K562 (cell line): Measurements from ENCODE around the gene SNX27. TPM values are rescaled to one million over a fixed set of nuclear protein-coding genes. Genes with fewer than 3 reads are reported as not detected.
A peak's percentile ranks its signal among the peaks of the same experiment; 100 is the strongest.

Experiments used
- BHLHE40 ChIP-seq: IDR thresholded peaks from 2 replicates; pipeline ENCODE4 v1.6.1; 2011; ENCODE audit warnings: low read length, improper control_type of control experiment
- CHD7 ChIP-seq: fragments of 200-600 bp; sonication (generic); IDR thresholded peaks from one replicate; pipeline ENCODE4 v1.6.1; 2012; ENCODE audit warnings: mild to moderate bottlenecking, low read depth, low read length, inconsistent platforms
- FOSL1 ChIP-seq: fragments of 200-800 bp; sonication (Bioruptor generic); conservative IDR thresholded peaks from 2 replicates; pipeline ENCODE4 v1.6.1; 2016; ENCODE audit warnings: missing genetic modification characterization, missing compliant biosample characterization
- HNRNPLL ChIP-seq: fragments of 200-400 bp; formaldehyde crosslinking; IDR thresholded peaks from 2 replicates; pipeline ENCODE4 v1.6.1; 2017; ENCODE audit warnings: low read length, low read depth, mild to moderate bottlenecking; ENCODE audit not compliant: poor library complexity, severe bottlenecking
- MAFG ChIP-seq: fragments of 450-650 bp; conservative IDR thresholded peaks from 2 replicates; pipeline ENCODE4 v1.6.1; 2016; ENCODE audit warnings: missing genetic modification characterization, missing compliant biosample characterization
- MBD1 ChIP-seq: fragments of 250-450 bp; sonication (Bioruptor Pico); IDR thresholded peaks from 2 replicates; pipeline ENCODE4 v1.8.0; 2022; ENCODE audit warnings: inconsistent platforms
- SETDB1 ChIP-seq: IDR thresholded peaks from one replicate; pipeline ENCODE4 v1.6.1; 2012; ENCODE audit warnings: low read length, control low read depth, inconsistent platforms
- SREBF2 ChIP-seq: sonication (generic); formaldehyde crosslinking; IDR thresholded peaks from 2 replicates; pipeline ENCODE4 v1.4.0; 2020; ENCODE audit warnings: mild to moderate bottlenecking, missing genetic modification reagents
- ZBTB33 ChIP-seq: sonication (generic); formaldehyde crosslinking; IDR thresholded peaks from 2 replicates; pipeline ENCODE4 v1.8.1; 2023; ENCODE audit warnings: mild to moderate bottlenecking, missing genetic modification reagents
- ZNF143 ChIP-seq: sonication (generic); formaldehyde crosslinking; IDR thresholded peaks from 2 replicates; pipeline ENCODE4 v1.9.0; 2022; ENCODE audit warnings: mild to moderate bottlenecking, missing genetic modification reagents
- ZNF146 ChIP-seq: IDR thresholded peaks from one replicate; pipeline ENCODE4 v1.6.1; 2018; ENCODE audit warnings: missing compliant biosample characterization; ENCODE audit not compliant: unreplicated experiment
- polyA plus RNA-seq, 8 experiments: library from polyadenylated mRNA; depleted of rRNA in 4 of 8; stranded (reverse) in 5 of 8; unstranded in 3 of 8; fragments of >200 nt; fragmentation: Nextera tagmentation in 2 of 8; fragmentation: Illumina TruSeq in 1 of 8; extraction: Ambion mirVana in 2 of 8; extraction: Trizol in 1 of 8; gene quantifications; 2 replicates each; pipeline versions ENCODE4 v1.2.1 to v1.2.3, GENCODE V29; 2011 to 2014; ENCODE audit warnings: inconsistent platforms in 1 of 8, missing spikeins in 1 of 8
- total RNA-seq, 7 experiments: library from RNA; depleted of rRNA in 6 of 7; stranded (reverse); fragments of >200 nt in 6 of 7; fragmentation: Illumina TruSeq in 2 of 7; extraction: Trizol in 2 of 7; gene quantifications; 2 replicates each; pipeline versions ENCODE4 v1.2.1 to v1.2.3, GENCODE V29; 2011 to 2021; ENCODE audit warnings: low replicate concordance in 1 of 7

Gene SNX27
- total and polyA plus RNA-seq, 9 of the 15 experiments (the other 6 are each of a cell fraction or from before 2014, with no cell fraction given), result 4.5 to 18.7 (median 10.1) TPM

GRCh38 chr1:151579436-151580225 is 32.2 kb upstream of the SNX27 start (continued):
- TF ChIP-seq CHD7 (no peak), HNRNPLL (no peak), BHLHE40 (0 out of 2 replicates have a peak, but pooled peaks have one; percentile 16), SETDB1 (no peak), MBD1 (CRISPR knock-in tag) (no peak), ZNF143 (CRISPR knock-in tag) (no peak), FOSL1 (tag) (peak; percentile 89), MAFG (tag) (no peak), SREBF2 (no peak), ZNF146 (no peak), ZBTB33 (CRISPR knock-in tag) (no peak)
